Measurements from ENCODE around the gene ATPAF1.
A peak's percentile ranks its signal among the peaks of the same experiment; 100 is the strongest.
"Not testable (repeated sequence)": the region's sequence is repeated elsewhere in the genome, so short reads cannot be mapped to it uniquely, and the experiment has no call there.

The ATPAF1 gene, protein sequence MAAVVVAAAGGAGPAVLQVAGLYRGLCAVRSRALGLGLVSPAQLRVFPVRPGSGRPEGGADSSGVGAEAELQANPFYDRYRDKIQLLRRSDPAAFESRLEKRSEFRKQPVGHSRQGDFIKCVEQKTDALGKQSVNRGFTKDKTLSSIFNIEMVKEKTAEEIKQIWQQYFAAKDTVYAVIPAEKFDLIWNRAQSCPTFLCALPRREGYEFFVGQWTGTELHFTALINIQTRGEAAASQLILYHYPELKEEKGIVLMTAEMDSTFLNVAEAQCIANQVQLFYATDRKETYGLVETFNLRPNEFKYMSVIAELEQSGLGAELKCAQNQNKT
- total RNA-seq, result 13.9 to 47.6 (median 34.4) reads per million in 17 experiments

DNA sequence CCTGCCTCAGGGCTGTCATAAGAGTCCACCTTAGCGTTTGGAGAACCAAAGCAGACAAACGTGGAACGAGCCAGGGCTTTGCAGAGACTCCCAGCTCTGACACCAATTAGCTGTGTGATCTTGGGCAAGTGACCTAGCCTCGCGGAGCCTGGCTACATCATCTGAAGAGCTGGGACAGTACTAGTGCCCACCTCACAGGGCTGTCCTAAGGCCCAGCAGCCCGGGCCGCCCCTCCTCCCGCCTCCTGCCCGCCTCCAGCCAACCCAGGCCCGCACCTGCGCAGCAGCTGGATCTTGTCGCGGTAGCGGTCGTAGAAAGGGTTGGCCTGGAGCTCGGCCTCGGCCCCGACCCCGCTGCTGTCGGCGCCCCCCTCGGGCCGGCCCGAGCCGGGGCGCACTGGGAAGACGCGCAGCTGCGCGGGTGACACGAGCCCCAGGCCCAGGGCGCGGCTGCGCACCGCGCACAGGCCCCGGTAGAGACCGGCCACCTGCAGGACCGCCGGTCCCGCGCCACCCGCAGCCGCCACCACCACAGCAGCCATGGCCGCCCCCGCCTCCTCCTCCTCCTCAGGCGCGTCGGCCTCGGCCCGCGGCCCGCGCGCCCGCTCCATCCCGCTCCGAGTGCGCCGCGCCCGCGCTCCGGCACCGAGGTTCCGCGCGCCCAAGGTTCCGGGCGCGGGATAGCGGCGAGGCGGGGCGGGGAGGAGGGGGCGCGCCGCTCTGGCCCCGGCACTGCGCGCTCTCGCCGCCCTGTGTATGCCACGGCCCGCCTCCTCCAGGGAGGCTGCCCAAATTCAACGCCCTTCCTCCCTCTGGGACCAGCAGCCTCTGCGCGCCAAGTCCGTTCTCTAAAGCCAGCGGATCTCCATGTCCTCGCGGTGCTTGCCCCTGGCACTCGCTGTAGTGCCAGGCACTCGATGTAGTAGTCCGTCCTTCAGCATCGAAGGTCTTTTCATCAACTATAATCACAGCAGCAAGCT is at the start of gene ATPAF1:
TSS of gene ATPAF1 (minus strand) at position 583 of the 979 bp plus-strand sequence. CDS start at position 541, 42 bp downstream.
- DNase-seq, result peak; percentile 72 to 90 (median 84)

- DNase-seq, result peak in 3 of 4 experiments; percentile 23 to 30 (median 26)
Observed at GRCh38 chr1:46717654-46718053, 49.5 kb upstream of the ATPAF1 start.

DNA sequence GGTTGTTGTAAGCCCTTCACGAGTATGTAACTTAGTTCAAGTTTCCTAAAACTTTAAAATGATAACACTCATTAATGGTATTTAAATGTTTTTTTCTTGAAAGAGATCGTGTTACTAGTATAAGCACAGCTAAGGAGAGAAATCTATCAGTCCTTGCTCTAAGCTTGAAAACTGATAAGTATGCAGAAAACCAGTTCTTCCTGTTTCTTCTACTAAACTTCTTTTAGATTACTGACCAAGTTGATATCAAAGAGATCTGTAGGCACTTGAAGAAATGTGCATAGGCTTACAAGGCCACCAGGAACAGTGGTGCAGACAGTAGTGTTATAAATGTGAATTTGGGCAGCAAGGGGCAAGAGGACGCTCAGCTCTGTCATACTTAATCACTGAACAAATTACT is 46.8 kb upstream of the ATPAF1 start:
- no peak for DNase-seq

GRCh38 chr1:46708121-46708520 is 40.0 kb upstream of the ATPAF1 start:
- no peak for DNase-seq

GRCh38 chr1:46705408-46705807 is 37.2 kb upstream of the ATPAF1 start:
- no peak for DNase-seq

GRCh38 chr1:46703927-46704641 is 35.9 kb upstream of the ATPAF1 start:
- DNase-seq, result no peak

DNA sequence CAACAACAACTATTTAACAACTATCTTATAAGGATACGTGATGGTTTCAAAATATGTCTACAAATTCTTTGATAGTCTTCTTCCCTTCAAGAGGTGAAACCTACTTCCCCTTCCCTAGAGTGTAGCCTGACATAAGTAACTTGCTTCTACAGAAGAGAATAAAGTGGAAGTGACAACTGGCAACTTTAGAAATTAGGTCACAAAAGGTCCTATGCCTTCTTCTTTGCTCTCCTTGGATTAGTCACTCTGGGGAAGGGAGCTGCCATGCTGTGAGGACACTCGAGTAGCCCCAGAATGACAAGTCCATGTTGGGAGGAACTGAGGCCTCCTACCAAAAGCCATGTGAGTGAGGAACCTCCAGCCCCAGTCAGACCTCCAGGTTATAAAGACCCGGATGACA is 31.5 kb upstream of the ATPAF1 start:
- peak; percentile 72 to 93 (median 84) for DNase-seq

DNA sequence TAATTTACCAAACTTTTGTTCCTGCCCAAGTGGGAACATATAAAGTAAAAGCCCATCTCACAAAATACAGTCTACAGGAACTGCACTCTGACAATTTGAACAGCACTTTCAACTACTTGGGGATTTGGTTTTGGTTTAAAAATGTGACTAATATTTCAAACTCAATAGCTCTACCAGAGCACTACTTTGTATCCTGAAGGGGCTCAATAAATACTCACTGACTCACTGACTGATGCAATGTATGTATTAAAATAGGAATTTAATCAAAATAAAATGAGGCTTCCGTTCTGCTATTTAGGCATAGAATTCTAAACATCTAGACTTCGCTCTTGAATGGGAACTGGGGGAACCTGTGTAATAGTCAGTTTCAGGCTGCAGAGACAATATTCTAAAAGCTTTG is 28.9 kb upstream of the ATPAF1 start:
- no peak for DNase-seq

GRCh38 chr1:46694676-46695075 is 26.5 kb upstream of the ATPAF1 start:
- not testable (repeated sequence) for DNase-seq

GRCh38 chr1:46692811-46693770 is 24.9 kb upstream of the ATPAF1 start:
- no peak for DNase-seq

DNA sequence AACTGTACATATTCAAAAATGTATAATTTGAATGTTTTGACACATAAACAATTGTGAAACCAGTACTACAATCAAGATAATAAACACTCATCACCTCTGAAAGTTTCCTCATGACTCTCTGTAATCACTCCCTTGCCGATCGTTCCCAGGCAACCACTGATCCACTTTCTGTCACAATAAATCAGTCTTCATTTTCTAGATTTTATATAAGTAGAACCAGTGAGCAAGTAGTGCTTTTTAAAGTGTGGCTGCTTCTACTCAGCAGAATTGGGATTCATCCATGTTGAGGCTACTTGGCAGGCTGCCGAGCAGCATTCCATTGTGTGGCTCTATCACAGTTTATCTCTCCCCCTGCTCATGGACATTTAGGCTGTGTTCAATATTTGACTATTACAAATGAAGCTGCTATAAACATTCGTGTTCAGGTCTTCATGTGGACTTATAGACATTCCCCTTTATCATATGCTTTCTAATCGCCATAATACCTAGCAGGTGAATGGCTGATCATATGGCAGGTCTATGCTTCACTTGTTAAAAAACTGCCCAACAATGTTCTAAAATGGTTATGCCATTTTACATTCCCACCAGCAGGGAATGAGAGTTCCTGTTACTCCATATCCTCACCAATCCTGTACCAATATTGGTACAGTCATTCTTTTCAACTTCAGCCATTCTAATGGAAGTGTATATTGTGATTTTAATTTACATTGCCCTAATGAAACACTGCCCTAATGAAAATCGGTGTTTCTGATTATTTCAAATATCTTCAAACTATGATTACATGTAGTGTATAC is 24.0 kb upstream of the ATPAF1 start:
- no peak for DNase-seq

DNA sequence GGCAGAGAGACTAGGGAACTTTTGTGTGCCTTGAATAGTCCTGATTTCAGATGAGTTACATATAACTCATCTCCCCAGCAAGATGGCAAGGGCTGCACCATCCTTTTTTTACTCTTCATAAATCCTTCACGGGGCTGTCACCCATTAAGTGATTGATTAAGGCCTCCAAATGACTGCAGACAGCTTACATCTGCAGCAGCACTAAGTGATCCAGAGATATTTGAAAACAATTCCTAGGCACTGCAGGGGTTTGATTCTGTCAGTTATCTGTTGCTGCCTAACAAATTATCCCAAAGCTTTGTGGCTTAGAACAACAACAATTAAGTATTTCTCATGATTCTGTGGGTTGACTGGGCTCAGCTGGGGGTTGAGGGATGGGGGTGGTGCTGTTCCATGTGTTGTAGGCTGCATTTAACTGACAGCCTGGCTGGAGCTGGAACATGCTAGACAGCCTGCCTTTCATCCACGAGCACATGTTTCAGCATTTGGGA is 22.8 kb upstream of the ATPAF1 start:
- DNase-seq, result no peak

DNA sequence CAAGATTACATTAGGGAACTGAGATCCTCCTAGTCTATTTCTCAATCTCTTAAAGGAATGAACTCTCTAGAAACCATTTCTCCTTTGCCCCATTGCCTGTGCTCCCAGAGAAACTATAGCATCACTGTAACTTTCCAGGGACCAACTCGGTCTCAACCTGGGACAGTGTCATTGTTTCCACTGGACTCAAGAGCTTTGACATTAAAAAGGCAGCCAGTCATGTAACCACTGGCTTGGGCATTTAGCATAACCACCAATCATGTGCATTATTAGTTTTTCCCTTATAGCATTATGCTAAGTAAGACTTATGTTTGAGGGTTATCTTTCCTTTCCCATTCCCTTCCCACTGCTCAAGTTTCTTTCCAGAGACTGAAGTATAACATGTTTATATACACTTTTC is 21.7 kb upstream of the ATPAF1 start:
- DNase-seq, result peak in 2 of 4 experiments; percentile 9 to 21

- no peak for DNase-seq
Observed at GRCh38 chr1:46689356-46689755, 21.2 kb upstream of the ATPAF1 start.

DNA sequence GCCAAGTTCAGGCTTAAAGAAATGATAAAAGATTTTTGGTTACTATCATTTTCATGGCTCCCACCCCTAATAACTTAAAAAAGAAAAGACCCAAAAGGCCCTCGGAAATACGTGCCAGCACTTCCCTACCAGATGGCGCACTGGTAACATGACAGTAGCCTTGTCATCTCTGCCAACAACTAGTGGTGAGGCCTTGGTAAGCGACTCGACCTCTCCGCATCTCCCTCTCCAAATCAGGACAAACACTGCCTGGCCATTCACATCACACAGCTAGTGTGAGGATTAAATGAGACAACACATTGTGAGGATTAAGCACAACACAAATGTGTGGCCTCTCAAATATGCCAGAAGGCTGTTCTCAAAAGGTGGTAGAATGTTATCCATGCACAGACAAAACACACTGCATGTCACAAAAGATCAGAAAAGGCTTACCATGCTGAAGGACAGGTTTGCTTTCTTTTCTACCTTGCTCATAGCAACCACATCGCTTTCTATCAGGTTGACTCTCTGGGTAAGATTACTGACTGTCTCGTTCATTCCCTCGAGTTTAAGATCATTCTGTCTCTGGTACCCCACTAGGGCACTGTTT is 19.9 kb upstream of the ATPAF1 start:
- peak in 1 of 4 experiments; percentile 7 for DNase-seq

- DNase-seq, result peak; percentile 16 to 38 (median 26)
Observed at GRCh38 chr1:46687093-46687659, 19.0 kb upstream of the ATPAF1 start.

DNA sequence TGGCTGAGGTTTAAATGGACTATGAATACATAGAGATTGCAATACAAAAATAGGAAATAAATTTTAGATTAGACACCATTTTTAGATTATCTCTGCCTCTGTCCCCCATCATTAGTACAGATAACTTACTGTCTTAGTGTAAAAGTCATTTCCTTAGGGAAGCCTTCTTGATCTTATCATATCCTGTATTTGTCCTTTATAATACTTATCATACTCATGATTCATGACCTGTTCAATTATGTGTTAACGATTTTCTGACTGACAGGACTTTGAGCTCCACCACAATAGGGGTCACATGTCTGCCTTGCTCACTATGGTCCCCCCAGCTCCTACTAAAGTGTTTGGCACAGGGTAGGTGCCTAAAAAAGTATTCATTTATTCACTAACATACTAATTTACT is 18.1 kb upstream of the ATPAF1 start:
- DNase-seq, result no peak

DNA sequence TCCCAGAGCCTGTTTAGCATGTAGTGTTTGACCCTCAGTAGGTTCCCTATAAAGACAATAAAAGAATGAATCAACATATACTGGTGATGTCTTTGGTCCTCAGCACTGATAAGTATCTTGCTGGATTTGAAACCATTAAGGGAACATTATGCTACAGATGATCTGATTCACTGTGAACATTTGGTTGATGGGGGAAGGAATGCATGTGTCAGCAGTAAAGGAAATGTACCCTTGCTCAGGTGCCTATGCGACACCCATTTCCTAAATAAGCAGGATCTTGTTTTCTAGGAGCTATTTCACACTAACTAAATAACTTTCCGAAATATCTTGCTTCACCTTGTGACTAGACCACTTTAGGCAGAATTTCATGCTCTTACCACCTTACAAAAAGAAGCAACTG is 16.5 kb upstream of the ATPAF1 start:
- no peak for DNase-seq

DNA sequence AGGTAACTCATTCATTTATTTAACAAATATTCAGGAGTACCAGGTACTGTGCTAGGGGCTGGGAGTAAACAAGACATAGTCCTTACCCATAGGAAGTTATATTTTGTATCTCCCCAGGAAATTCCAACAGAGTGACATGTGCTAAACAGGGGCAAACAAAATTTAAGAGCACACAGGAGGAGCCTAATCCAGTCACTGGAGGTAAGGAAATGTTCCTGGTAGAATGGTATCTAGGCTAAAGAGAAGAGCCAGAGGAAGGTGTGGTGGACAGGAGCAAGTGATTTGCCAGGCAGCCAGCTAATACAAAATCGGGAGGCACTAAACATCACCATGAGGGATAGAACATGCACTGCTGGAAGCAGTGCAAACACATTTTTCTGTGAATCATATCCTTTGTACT is 13.9 kb upstream of the ATPAF1 start:
- DNase-seq, result no peak

Data from suppressor macrophage (primary cell).